ENCODE measurements around the gene IVD.

GRCh38 chr15:40369474-40369869 lies 36.1 kb upstream of the IVD start:
- no peak for TF ChIP-seq FOXM1 (IDR thresholded peaks at IDR 0.05; ENCODE audit: borderline replicate concordance, low read depth)
- no peak for TF ChIP-seq TCF12 (IDR thresholded peaks at IDR 0.05; ENCODE audit: low read depth)
- no peak for TF ChIP-seq TEAD4 (IDR thresholded peaks at IDR 0.05)
- TF ChIP-seq YY1 (IDR thresholded peaks at IDR 0.05; ENCODE audit: low read depth): no peak
- TF ChIP-seq TAF1 (IDR thresholded peaks at IDR 0.05; ENCODE audit: low read depth): no peak

Data from Ishikawa (cell line).